A549 treated with CpdA at 1 μM for 4 hours (cell line): ENCODE results near the gene GRIN2C. TPM values are rescaled to one million over a fixed set of nuclear protein-coding genes. Genes with fewer than 3 reads are reported as not detected.

Source experiments
- total RNA-seq: library from RNA; stranded (reverse); fragments of 200-300 nt; extraction: Qiagen RNA extraction; gene quantifications from 5 replicates; pipeline ENCODE4 v1.2.3, GENCODE V29; 2022; ENCODE audit warnings: low read depth

GRIN2C gene
- total RNA-seq = 0.22 to 0.71 TPM (median 0.25 TPM) in 5 replicates

DNA sequence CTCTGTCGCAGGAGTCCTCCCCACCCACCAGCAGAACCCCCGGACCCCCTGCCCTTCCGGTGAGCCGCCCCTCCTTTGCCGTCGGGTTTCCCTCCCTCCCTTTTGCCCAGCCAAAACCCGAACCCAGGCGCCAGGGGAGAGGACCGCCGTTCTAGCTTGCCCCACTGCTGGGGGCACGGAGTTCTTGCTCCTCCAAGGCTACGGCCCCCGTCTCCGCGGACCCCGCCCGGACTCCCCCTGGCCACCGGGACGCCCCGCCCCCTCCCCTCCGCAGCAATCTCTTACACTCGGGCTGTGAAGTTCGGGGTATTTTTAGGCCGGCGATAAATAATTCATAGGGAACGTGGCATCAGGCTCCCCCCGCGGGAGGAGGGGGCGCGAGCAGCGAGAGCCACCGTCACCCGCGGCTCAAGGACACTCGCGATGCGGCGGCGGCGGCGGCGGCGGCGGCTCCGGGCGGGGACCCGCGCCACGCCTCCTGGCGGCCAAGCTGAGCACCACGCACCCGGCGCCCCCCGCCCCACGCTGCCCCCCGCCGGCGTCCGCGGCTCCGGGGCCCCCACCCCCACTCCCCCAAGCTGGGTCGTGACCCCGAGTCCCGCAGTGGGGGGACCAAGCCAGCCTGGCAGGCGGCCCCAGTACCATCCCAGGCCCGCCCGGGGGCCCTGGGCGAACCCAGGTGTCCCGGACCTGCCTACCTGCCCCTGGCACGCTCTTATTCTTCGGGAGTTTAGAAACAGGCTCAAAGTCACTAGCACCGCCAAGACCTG is at the start of gene GRIN2C:
GRIN2C (minus strand) TSS at position 427 of the 770 bp plus-strand sequence. CDS start 4,793 bp downstream, outside the sequence.

DNA sequence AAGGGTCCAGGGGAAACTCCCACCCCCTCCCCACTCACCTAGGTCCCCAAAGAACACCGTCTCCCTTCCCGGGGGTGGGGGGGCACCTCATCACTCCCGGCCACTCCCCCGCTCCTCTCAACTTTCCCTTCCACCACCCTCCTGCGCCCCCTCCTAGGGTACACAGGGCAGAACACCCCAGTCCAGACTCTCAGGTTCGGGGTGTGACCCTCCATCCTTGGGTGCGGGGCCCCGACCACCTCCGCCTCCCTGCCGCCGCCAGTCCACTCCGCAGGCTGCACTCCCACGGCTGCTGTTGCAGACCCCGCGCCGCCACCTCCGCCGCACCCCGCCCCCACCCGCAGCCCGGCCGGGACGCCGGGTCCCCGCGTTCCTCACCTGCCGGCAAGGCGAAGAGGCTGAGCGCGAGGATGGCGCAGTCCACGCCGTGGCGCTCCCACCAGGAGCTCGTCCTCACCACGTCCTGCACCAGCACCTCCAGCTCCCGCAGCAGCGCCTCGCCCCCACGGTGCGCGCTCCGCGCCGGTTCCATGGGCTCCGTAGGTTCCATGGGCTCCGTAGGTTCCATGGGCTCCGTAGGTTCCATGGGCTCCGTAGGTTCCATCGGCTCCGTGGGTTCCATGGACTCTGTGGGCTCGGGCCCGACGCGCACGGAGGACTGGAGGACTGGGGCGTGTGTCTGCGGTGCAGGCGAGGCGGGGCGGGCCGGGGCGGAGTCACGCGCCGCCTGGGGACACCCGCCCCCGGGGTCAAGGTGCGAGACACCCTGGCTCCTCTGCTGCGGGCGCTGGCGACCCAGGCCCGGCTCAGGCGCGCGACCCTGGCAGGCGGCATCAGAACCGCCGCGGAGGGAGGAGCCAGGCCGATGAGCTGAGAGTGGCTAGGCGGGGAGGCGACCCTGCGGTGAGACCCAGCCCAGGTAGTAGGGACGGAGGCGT is 33.6 kb upstream of the GRIN2C start, which contains the start of gene FADS6:
FADS6 (minus strand) TSS at position 660 of the 938 bp plus-strand sequence; CDS start at position 622, 38 bp downstream.

DNA sequence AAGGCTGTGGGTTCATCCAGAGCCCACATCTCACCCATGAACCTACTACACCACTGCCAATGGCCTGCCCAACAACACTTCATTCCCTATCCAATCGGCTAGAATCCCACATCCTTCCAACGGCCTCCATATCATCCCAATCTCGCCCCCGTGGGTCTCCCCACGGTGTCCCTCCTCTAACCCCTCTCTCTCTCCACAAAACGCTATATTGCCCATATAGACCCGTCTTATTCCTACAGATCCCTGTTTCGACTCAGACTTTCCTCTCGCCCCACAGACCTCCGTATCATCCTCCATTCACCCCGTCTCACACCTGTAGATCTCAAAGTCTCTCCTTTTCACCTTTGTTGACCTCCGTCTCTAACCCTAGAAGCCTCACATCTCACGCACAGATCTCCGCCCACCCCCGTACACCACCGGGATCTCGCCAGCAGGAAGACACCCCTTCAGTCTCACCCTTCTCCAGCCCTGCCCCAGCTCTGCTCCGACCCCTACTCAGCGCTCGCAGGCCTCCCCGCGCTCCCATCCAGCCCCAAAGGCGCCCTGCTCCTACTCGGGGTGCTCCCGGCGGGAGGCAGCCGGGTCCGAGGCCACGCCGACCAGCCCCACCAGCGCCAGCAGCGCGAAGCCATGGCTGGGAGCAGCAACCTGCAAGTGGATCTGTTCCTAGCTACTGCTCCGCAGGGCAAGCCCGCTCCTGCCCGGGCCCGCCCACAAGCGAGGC is 12.8 kb upstream of the GRIN2C start, which contains the start of gene FDXR:
FDXR (minus strand) TSS at position 682 of the 724 bp plus-strand sequence; CDS start at position 632, 50 bp downstream.

Other genes with a start within 250 kb of the GRIN2C start
- not detected in 5 replicates for gene CD300E, start 236.1 kb downstream of the GRIN2C start, total RNA-seq
- not detected in 5 replicates for gene CD300LF, start 147.0 kb downstream of the GRIN2C start, total RNA-seq
- 1.0 to 1.6 TPM (median 1.1 TPM) in 5 replicates for gene RAB37, start 122.6 kb downstream of the GRIN2C start, total RNA-seq
- 31.8 to 50.4 TPM (median 46.4 TPM) in 5 replicates for gene NHERF1, start 111.3 kb downstream of the GRIN2C start, total RNA-seq
- 50.8 to 65.8 TPM (median 54.7 TPM) in 5 replicates for gene NAT9, start 83.5 kb downstream of the GRIN2C start, total RNA-seq
- 47.7 to 70.8 TPM (median 64.3 TPM) in 5 replicates for gene FDXR, start 13.1 kb upstream of the GRIN2C start, total RNA-seq
- not detected in 5 replicates for gene FADS6, start 33.7 kb upstream of the GRIN2C start, total RNA-seq
- gene USH1G, start 63.4 kb upstream of the GRIN2C start, total RNA-seq = 0.02 to 0.12 TPM (median 0.08 TPM) in 4 of 5 replicates, not detected in the other
- 0.06 to 0.17 TPM (median 0.08 TPM) in 4 of 5 replicates, not detected in the other for gene OTOP2, start 64.4 kb upstream of the GRIN2C start, total RNA-seq
- gene OTOP3, start 76.0 kb upstream of the GRIN2C start, total RNA-seq = not detected in 5 replicates
- gene HID1, start 112.9 kb upstream of the GRIN2C start, total RNA-seq = 6.6 to 8.5 TPM (median 7.2 TPM) in 5 replicates
- 33.1 to 46.8 TPM (median 45.6 TPM) in 5 replicates for gene CDR2L, start 127.7 kb upstream of the GRIN2C start, total RNA-seq
- gene MRPL58, start 152.8 kb upstream of the GRIN2C start, total RNA-seq = 77.1 to 83.4 TPM (median 81.1 TPM) in 5 replicates
- 479 to 548 TPM (median 503 TPM) in 5 replicates for gene ATP5PD, start 187.1 kb upstream of the GRIN2C start, total RNA-seq
- 27.8 to 28.7 TPM (median 27.9 TPM) in 5 replicates for gene KCTD2, start 187.3 kb upstream of the GRIN2C start, total RNA-seq
- gene SLC16A5, start 228.1 kb upstream of the GRIN2C start, total RNA-seq = 20.6 to 29.3 TPM (median 26.9 TPM) in 5 replicates